GM18508 (cell line): ENCODE measurements around the gene DUT.
"Not testable (repeated sequence)": the region's sequence is repeated elsewhere in the genome, so short reads cannot be mapped to it uniquely, and the experiment has no call there.

Experiments used
- ATAC-seq: cut with Tn5 transposase; IDR thresholded peaks from one replicate; pipeline ENCODE4 v1.9.1; 2021; ENCODE audit warnings: moderate number of reproducible peaks; ENCODE audit not compliant: insufficient read depth, unreplicated experiment

The DUT gene

DNA sequence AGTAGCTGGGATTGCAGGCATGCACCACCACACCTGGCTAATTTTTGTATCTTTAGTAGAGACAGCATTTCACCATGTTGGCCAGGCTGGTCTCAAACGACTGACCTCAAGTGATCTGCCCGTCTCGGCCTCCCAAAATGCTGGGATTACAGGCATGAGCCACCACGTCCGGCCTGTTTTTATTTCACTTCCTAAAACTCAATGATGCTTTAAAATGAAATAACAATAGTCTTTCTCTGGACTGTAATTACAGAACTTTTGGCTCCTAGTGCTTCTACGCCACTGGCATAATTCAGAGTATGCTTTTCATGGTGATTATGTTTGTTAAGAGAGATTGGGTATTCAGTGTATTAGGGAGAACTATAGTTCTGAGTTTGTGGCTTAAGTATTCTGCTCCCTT, 5.0 kb upstream of the DUT start:
- not testable (repeated sequence) for ATAC-seq

DNA sequence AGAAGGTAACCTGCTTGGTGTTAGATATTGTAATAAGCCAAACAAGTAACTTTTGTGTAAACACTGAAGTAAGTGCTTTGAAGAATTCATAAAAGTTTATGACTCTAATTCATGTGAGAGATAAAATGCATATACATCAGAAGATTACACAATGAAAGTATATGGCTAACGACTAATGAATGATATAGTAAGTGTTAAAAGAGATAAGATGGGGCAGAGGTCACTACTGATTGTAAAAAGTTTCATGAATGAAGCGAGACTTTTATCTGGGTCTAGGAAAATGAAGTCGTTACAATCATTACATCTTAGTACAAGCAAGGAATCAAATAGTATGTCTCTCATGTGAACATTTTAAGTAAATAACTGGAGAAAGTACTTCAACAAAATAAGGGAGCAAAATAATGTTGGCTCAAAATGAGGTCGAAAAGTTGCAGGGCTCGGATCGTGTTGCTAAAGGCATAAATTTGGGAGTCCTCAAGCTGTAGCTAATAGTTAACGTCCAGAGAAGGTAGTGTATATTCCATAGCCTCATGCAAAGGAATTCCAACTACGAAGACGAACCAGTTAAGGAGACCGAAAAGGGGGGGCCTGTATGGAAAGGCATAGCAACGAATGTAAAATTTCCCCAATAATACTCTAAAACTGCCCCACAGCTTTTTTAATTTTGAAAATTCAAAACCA, 984 bp upstream of the DUT start:
- ATAC-seq: no peak

DNA sequence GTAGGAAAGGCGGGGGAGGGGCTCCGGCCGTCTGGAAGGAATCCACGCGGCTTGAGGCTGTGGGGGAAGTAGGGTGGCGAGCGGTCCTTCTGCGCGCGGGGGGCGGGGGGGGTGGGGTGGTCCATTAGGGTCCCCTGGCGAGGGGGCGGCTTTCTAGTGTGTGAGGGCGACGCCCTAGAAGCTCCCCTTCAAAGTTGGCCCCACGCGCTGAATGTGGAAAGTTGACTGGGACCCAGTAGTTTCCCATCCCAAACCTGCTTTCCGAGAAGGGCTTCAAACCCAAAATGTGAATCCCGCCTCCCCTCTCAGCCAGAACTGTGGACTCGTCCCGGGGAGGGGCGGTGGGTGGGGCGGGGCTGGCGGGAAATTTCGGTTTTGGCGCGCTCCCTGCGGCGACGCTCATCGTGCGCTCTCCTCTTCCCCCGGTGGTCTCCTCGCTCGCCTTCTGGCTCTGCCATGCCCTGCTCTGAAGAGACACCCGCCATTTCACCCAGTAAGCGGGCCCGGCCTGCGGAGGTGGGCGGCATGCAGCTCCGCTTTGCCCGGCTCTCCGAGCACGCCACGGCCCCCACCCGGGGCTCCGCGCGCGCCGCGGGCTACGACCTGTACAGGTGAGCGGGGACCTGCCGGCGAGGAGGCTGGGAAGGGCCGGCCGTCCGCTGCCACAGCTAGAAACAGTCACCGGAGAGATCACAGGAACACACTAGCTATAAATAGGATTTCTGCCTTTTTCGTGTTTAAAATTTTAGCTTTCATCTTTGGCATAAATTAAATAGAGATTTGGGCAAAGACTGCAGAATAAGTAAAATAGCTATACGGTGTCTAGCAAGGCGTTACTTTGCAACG, 790 bp downstream of the DUT start:
- ATAC-seq: peak; percentile 16

DNA sequence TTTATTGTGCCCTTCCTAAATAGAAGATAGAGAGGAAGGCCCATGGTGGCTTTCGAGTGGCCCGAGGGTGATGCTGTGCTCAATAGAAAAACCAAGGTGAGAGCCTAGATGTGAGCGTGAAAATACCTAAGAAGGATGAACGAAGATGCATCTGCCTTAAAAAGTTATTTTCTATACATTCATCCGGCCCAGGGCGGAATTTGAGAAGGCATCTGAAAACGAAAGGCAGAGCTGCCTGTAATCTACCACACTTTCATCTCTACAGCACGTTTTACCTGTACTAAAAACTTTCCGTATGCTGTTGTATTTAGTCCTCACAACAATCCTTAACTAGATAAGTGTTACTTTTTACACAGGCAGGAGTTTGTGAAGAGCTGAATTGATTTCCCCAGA, 1.4 kb downstream of the DUT start:
- no peak for ATAC-seq

DNA sequence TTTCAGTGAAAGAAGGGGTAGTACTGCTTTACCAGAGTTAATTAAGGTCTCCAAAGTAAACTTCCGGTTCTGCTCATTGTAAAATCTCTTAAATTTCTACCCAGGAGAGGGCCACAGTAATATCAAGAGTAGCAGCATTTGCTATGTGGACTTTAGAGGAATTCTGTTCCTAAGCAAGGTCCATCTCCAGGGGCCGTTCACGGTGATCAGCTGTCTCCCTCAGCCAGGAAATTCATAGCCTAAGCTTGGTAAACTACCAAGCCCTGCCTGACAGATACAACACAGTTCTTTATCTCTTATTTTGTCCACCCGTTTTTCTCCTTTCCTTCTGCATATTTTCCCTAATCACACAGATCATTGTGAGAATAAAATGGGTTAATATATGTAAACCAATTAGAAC, 2.3 kb downstream of the DUT start:
- no peak for ATAC-seq

DNA sequence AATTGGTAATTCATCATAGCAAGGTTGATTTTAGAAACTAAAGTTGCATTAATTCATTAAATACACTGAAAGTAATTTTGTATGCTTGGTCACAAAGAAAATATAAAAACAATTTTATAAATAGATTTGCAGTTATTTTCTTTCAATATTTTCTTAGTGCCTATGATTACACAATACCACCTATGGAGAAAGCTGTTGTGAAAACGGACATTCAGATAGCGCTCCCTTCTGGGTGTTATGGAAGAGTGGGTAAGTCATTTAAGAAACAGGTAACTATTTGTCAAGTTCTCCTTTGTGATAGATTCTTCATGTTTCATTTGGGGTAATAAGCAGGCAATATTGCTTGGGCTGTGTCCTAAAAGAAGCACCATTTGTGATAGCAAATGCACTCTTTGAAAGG, 3.0 kb downstream of the DUT start:
- no peak for ATAC-seq

DNA sequence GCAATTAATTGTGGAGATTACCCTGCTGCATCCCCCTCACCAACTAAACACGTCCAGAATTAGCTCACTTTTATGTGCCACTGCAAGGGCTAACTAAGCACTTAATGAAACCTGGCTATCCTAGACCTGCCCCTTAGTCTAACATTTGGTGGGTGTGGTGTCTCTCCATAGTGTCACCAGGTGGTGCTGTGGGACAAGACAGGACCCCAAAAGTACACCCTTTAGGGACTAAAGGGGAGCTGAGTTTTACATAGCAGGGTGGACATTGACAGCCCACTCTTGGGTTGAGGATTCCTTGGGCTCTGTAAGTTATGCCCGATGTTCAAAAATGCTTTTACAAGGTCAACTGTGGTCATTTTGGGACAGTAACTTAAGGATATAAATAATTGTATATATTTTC, 5.7 kb downstream of the DUT start:
- no peak for ATAC-seq

DNA sequence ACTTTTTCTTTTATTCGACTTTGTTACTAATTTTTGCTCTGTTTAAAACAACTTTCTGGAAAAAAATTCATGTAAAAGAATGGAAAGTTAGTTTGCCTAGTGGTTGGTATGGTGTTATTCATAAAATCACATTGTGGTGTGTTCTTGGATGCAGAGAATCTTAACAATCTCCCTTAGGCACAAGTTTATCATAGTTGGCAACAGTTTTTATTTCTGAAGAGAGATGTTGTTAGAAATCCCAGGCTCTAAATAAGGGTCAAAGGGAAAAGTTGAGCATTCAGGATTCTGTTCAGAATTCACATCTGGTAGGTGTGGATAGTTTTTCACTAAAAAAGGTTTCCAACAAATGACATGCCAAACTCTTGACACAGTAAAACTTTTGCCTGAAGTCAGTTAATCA, 6.4 kb downstream of the DUT start:
- no peak for ATAC-seq

DNA sequence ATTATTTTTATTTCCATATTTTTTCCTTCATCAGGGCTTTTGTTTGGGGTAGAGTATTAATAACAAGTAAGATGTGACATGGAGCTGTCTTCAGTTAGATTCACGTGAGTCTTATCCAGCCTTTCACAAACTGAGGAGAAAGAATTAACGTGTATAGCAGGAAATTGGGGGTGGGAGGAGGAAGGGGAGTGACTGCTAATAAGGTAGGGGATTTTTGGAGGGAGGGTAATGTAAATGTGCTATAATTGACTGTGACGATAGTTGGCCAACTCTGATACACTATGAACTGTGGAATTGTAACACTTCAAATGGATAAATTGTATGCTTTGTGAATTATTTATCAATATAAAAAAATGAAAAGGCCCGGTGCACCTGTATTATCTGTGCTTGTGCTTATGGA, 8.9 kb downstream of the DUT start:
- no peak for ATAC-seq

DNA sequence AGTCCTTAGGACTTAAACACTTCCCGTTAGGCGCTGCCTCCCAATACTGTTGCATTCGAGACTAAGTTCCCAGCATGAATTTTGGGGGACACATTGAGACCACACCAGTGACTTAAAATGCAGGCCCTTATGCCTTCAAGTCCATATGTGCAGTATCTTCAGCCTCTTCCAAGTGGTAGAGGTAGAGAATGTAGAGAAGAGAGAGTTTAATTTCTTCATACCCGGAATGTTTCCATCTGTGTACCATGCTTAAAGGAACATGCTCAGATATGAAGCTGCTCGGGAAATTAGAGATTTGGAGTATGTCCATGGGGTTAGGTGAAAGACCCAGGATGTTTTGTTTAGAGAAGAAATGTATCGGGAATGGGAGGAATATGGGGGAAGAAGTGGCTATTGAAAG, 12.6 kb downstream of the DUT start:
- no peak for ATAC-seq

DNA sequence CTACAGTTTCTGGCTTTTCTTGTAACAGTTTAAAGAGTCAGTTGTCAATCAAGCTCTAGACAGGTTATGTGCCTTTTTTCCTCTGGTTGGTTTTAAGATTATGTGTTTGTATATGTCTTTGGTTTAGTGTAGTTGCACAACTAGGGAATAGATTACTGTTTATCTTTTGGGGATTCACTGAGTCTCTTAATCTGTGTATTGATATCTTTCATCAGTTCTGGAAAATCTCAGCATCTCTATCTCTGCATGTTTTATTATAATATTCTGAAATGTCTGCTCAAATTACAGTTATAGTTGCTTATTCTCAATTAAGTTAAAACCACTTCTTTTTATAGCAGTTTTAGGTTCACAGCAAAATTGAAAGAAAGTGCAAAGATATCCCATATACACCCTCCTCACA, 14.3 kb downstream of the DUT start:
- no peak for ATAC-seq

DNA sequence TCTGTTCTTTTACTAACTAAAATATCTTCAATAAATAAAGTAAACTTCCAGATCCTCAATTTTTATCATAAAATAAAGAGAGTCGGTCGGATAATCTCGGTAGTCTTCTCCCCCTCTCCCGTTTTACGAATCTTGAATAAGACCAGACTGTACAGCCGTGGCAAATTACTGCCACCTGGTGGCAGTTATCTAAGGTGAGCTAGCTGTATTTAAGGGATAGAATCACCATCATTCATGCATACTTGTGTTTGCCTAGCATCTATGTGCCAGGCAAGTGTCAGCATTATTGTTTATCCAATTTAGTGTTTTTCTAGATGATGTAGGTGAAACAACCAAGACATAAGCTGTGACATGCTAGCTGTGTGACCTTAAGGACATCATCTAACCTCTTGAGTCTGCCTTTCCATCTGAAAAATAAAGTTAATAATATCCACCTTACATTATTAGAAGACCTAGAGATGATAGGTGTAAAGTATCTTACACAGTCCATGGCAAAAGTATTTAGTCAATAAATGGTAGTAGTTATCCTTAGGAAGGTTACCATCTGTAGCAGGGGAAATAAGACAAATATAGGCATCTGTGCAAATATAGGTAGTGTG, 21.3 kb downstream of the DUT start:
- peak; percentile 58 for ATAC-seq

DNA sequence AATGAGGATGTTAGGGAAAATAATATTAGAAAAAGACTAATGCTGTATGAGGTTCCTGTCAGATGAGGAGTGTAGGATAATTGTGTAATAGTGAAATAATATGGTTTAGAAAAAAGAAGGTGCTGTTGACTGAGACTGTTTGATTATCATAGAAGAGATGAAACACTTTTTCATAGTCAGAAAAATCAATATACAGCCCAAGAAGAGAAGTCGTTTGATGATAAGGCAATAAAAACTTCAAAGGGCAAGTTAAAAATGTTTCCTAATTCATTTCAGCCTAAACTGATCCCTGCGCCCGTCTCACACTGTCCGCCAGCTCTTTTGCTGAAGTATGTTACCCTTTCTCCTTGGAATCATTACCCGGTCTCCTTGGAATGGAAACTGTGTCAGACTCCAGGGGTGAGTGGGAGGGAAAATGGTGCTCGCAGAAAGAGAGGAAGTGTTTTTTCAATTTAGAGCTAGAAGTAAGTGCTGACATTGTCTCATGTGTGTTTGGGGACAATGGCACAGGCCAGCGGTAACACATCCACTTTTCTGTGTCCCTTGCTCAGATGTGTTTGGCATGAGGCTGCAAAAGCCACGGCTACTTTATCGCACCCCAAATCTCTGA, 23.6 kb downstream of the DUT start:
- ATAC-seq: no peak

DNA sequence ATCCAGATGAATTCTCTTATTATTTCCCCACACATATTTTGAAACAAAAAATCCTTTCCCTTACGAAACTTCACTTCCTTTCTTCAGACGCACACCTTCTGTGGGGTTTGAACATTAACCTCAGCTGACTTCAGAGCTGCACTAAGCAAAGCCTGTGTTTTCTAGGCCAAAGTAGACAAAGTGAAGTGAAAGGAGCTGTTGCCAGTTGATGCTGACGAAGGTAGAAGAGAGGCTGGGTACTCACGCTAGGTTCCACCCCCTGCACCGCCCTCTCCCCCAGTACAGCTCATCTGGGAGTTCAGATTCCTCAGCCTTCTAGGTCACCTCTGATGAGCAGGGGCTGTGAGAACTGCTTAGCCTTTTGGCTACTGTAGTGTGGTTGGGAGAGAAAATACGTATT, 24.1 kb downstream of the DUT start:
- no peak for ATAC-seq

DNA sequence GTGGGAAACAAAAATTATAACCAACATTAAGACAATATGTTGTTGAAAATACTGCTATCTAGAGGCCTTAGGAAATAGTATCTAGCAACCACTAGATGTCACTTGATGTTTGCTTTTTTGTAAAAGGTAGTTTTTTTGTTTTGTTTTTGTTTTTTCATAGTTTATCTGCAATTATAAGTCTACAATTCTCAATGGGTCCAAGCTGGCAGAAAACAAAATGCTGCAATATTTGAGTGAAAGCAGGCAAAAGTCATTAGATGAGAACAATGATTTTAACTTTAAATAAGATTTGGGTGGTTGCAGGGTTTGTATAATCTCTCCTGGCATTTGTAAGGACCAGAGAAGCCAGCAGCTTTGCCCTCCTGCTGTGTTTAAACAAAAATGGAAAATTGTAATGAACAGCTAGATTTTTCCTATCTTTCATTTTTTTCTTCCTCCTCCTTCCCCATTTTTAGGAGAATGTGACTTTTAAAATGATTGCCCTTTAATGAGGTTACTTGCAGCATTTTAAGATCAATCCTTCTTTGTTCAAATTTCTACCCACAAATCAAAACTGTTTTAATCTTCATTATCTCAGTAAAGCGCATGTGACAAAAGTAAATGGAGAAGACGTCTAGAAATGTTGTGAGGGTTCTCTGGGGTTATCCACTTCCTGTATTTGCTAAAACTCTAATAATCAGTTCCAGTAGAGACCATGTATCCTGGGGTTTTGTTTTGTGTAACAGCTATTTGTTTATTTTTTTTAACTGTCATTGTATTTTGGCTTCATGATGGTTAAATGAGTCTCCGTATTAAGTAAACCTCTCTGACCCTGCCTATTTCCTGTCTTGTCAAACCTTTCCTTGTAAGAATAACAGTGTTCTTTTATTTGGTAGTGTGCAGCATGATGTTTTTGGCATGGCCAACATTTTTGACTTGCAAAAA, 27.3 kb downstream of the DUT start:
- ATAC-seq: no peak

DNA sequence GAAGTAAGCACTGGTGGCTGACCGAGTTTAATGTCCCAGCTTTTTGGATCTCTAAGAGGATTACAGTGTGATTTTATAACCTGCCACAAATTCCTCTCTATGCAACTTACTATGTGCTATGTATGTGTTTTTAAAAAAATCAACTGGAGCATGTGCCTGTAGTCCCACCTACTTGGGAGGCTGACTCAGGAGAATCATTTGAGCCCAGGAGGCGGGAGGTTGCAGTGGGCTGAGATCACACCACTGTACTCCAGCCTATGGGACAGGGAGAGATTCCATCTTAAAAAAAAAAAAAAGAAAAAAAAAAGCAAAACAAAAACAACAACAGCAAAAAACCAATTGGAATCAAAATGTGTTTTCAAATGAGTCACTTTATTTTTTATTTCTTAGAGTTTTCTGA, 29.6 kb downstream of the DUT start:
- ATAC-seq: no peak

DNA sequence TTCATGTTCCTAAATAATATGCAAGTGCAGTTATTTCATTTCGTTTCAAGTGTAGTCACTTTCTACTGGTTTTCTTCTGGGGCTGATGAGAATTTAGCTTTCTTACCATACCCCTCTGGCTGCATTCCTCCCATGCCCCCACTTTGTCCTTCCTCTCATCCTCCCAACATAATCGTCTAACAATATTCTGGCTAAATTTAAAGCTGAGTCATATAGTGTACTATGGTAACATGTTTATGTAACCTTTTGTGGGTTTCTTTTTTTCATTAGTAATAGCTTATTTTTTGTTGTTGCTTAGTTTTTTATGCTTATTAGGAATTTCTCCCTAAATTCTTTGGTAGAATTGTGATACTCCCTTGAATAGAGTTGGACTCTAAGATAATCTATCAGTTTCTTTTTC, 30.5 kb downstream of the DUT start:
- ATAC-seq: no peak

DNA sequence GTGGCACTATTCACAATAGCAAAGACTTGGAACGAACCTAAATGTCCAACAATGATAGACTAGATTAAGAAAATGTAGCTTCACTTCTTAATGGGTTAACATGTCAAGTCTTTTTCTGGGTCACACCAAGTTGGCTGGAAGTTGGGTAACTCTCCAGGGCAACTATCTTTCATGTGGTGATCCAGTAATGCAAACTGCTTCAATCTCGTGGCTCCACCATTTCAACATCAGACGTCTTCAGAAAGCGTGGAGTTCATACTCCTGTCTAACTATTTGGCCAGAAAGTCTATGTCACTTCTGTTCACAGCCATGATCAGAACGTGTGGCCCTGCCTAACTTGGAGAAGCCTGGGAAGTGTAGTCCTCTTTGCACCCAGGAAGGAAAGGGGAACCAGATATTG, 32.2 kb downstream of the DUT start:
- no peak for ATAC-seq

DNA sequence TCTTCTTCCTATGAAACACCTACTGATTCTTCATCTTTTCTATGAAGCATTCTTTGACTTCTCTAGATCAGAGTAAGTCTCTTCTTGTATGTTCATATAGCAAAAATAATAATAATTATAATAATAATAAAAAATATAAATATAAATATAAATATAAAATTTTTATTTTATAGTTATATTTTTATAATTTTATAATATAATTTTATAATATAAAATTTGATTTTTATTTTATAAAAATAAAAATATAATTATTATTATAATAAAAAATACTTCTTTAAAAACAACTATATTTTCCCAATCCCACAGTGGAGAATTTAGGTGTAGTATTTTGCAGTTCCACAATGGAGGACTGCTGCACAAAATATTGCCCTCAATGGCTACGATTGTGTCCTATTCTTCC, 34.3 kb downstream of the DUT start:
- ATAC-seq: no peak

DNA sequence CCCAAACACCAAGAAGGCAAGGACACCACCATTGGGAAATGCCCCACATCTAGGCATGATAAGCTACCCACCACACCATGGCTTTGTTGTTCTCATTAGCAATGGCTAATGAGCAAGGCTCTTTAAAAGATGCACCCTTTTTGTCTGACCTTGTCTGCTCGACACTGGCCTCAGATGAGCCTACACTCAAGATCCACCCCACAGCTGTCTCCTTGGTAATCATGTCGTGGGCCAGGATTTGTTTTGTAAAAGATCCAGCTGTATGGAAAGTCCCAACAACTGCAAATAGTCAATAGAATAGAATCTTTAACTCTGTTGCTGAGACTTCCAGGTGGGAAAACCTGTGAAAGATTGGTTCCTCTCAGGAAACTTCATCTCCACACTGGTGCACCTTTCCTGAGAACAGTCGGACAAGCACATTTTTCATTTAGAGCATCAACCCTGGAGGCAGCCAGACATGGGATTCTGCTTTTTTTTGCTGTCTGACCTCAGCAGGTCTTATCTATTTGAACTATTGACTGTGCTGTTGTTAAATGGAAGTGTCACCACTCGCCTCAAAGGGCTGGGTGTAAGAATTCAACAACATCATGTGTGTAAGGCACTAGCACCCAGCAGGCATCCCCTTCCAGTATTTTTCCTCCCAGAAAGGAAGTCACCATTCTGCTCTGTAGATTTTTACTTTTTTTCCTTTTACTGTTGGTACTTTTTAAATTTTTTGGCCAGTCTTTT, 35.5 kb downstream of the DUT start:
- no peak for ATAC-seq
